BE2C (cell line): ENCODE measurements around the gene ENOX1.

Source experiments
- DNase-seq: peaks from one replicate; pipeline ENCODE4 v3.0.0-alpha.2; 2020
- H3K27me3 ChIP-seq: fragments of 250-450 bp; sonication (Bioruptor Pico); 2 replicates; pipeline ENCODE4 v1.5.1; 2020; ENCODE audit warnings: mild to moderate bottlenecking
- H3K36me3 ChIP-seq: fragments of 250-450 bp; sonication (Bioruptor Pico); 2 replicates; pipeline ENCODE4 v1.5.1; 2020; ENCODE audit warnings: mild to moderate bottlenecking
- H3K4me1 ChIP-seq: fragments of 250-450 bp; sonication (Bioruptor Pico); 2 replicates; pipeline ENCODE4 v1.5.1; 2020
- H3K4me3 ChIP-seq: 2 replicates; pipeline ENCODE4 v1.5.1; 2011; ENCODE audit warnings: low read depth, low read length
- H3K9me3 ChIP-seq: fragments of 250-450 bp; sonication (Bioruptor Pico); 2 replicates; pipeline ENCODE4 v1.5.1; 2020
- CTCF ChIP-seq: IDR thresholded peaks from 2 replicates; pipeline ENCODE4 v1.5.1; 2012; ENCODE audit warnings: mild to moderate bottlenecking, low read depth, low read length

The ENOX1 gene

GRCh38 chr13:43203781-43204180 lies 583.0 kb downstream of the ENOX1 start:
- Histone ChIP-seq H3K27me3 (no peaks in the 10 kb centered on the region), H3K4me1 (no peaks in the 10 kb centered on the region; the same call in 1 of the 2 replicates), H3K4me3 (no peak overlapping the region), H3K9me3 (no peaks in the 10 kb centered on the region), H3K36me3 (no peaks in the 10 kb centered on the region)
- TF ChIP-seq CTCF: no peak
- no peak for DNase-seq

DNA sequence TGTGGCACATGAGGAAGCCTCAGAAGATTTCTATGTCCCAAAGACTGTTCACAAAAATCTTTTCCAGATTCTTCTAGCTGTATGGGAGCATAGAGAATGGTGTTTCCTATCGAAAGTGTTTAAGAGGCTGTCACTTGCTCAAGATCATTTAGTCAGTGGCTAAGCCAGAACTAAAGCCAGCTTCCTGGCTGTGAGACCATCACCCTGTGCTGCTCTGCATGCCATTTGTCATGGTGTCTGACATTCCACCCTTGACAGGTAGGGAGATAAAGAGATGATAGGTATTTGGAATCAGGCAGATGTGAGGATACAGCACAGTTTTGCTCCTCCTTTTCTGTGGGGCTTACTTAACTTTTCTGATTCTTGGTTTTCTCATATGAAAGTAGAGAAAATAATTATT lies 586.0 kb downstream of the ENOX1 start:
- no peak overlapping the region for H3K4me3 ChIP-seq
- H3K4me1 ChIP-seq: peaks cover 9% of the 10 kb centered on the region

DNA sequence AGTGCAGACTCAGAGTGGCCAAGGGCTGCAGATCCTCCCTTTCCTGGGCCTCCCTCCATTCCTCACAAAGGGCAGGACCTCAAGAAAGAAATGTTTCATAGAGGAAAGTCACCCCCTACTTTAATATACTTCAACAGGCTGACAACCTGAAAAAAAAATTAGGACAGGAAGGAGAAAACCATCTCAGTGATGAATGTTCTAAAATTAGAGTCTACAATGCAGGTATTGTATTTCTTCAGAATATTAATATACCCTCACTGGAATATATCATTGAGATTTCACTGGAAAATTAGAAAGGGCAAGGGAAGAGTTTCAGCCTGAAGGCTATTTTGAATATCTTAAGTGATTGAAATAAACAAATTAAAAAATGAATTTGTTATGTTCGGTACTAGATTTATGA lies 586.5 kb downstream of the ENOX1 start:
- Histone ChIP-seq H3K4me1 (peaks cover 11% of the 10 kb centered on the region), H3K9me3 (no peaks in the 10 kb centered on the region), H3K27me3 (no peaks in the 10 kb centered on the region), H3K36me3 (no peaks in the 10 kb centered on the region), H3K4me3 (no peak overlapping the region)
- no peak for DNase-seq
- TF ChIP-seq CTCF: no peak

More for the DNA sequence above, 586.0 kb downstream of the ENOX1 start:
- no peaks in the 10 kb centered on the region for H3K27me3 ChIP-seq
- no peak for DNase-seq
- no peaks in the 10 kb centered on the region for H3K9me3 ChIP-seq
- no peaks in the 10 kb centered on the region for H3K36me3 ChIP-seq
- no peak for TF ChIP-seq CTCF

DNA sequence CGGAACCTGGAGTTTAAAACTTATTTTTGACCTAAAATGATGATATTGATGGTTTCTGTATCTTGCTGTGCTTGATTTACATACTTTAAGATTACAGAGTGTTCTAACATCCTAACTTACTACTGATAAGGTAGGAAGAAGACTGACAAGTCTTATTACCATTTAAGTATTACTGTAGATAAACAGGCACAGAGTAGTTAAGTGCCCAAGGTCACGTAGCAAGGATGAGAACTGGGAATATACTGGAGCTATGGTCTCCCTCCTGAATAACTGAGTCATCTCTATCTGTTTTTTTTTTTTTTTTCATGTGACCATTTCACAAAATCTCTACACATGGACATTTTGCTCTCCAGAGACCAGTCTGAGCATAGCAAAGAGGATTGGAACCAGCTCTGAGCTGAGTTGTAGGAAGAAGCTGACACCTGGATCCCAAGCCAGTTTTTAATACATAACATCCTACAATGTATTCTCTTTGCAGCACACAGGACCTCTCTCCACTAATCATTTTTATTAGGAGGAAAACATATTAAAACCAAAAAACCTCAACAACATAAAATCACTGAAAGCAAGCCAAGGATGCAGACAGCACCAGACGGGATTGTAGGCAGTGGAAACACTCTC lies 589.9 kb downstream of the ENOX1 start:
- TF ChIP-seq CTCF: no peak
- DNase-seq: no peak

GRCh38 chr13:43196086-43196621 lies 590.6 kb downstream of the ENOX1 start:
- H3K27me3 ChIP-seq: no peaks in the 10 kb centered on the region
- peaks cover 11% of the 10 kb centered on the region for H3K4me1 ChIP-seq
- peak; percentile 52 for TF ChIP-seq CTCF
- no peak overlapping the region for H3K4me3 ChIP-seq
- H3K9me3 ChIP-seq: no peaks in the 10 kb centered on the region
- H3K36me3 ChIP-seq: no peaks in the 10 kb centered on the region
- DNase-seq: peak; percentile 74

More for the DNA sequence above, 589.9 kb downstream of the ENOX1 start:
- Histone ChIP-seq H3K36me3 (no peaks in the 10 kb centered on the region), H3K4me1 (peaks cover 11% of the 10 kb centered on the region), H3K9me3 (no peaks in the 10 kb centered on the region), H3K4me3 (no peak overlapping the region), H3K27me3 (no peaks in the 10 kb centered on the region)

- H3K27me3 ChIP-seq: no peaks in the 10 kb centered on the region
- DNase-seq: no peak
- TF ChIP-seq CTCF: peak; percentile 60
Observed at GRCh38 chr13:43195551-43195950, 591.2 kb downstream of the ENOX1 start.

More at GRCh38 chr13:43195551-43195950, 591.2 kb downstream of the ENOX1 start:
- no peak overlapping the region for H3K4me3 ChIP-seq
- H3K9me3 ChIP-seq: no peaks in the 10 kb centered on the region
- H3K36me3 ChIP-seq: no peaks in the 10 kb centered on the region
- peaks cover 11% of the 10 kb centered on the region for H3K4me1 ChIP-seq
